Hematopoietic multipotent progenitor cell treated with erythropoietin and hydrocortisone succinate and interleukin-3 and kit ligand, for 6 days (in vitro differentiated cells): Measurements from ENCODE around the gene CBLN4.

Source experiments
- DNase-seq: peaks from one replicate; pipeline ENCODE4 v3.0.0-alpha.2; 2015

The CBLN4 gene

DNA sequence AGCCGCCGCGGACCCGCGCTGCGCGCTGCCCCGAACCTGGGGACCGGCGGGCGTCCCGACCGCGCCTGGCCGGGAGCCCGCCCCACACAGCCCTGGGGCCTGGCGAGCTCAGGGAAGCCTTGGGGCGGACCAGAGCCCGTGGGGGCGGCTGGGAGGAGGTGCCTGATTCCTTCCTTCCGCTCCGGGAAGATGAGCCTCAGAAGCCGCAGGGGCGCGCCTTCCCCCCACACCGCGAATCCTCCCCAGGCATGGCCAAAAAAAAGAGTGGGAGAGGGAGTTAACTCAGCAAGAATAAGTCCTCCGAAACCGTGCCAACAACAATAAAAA, at the start of gene CBLN4:
Gene CBLN4 (minus strand): TSS at position 131 of the 327 bp plus-strand sequence. CDS start 1,348 bp downstream, outside the sequence.
- no peak for DNase-seq

DNA sequence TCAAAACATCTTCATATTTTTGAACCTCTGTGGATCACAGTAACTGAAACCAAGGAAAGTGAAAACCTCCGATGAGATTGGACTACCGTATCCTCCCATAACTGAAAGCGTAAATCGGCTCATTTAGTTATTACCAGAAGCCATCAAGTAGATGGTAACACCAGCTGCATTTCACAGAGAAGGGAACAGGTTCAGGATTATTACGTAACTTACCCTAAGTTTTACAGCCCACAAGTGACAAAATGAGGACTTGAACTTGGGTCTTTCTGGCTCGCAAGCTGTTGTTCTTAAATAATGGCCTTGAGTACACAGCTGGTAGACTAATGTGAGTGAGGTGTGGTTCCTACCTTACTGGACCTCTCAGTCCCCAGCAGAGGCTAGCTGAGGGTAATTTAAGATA, 37.9 kb upstream of the CBLN4 start:
- no peak for DNase-seq

DNA sequence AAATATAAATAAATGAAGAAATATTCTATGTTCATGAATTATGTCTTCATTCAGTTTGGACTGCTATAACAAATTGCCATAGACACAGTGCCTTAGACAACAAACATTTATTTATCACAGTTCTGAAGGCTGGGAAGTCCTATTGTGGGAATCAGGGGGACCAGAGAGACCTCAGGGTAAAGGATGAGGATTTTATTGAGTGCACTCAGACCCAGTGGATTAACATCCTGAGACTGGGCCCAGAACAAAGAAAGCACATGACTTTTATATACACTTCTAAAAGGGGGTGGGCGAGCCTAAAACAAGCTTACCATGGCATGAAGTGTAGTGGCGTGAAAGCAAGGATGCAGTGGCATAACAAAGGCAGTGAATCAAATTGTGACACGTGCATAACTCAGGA, 26.9 kb upstream of the CBLN4 start:
- no peak for DNase-seq

DNA sequence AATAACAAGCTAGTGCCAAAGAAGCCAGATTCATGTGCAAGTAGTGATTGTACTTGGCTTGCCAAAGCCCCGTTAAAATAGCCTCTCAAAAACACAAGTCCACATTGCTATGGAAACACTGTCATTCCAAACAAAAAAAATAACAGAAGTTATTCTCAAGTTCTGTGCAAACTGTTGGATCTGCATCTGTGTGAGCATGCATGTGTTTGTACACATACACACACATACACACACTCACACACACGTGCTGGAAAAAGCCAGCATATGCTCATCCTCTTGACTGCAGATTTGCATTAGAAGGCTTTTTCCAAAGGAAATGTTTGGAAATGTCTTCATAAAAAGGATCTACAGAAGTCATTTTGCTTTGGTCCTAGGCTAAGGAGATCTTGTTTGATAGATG, 13.4 kb upstream of the CBLN4 start:
- DNase-seq: no peak

DNA sequence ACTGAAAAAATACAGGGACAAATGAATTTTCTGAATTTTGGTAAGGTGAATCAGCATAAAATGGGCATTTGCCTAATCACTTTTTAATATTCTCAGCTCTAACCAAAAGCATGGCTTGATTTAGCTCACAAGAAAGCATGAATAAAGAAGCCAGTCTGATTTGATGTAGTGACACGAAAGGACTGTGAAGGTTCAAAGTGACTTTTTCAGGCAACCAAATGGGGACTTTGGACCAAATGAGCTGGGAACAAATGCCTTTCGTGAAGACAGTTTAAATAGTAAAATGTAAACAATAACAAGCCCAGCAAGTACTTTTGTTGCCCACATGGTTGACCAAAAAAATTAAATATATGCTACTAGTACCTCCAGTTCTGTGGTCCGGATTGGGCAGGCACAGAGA, 12.9 kb upstream of the CBLN4 start:
- no peak for DNase-seq

DNA sequence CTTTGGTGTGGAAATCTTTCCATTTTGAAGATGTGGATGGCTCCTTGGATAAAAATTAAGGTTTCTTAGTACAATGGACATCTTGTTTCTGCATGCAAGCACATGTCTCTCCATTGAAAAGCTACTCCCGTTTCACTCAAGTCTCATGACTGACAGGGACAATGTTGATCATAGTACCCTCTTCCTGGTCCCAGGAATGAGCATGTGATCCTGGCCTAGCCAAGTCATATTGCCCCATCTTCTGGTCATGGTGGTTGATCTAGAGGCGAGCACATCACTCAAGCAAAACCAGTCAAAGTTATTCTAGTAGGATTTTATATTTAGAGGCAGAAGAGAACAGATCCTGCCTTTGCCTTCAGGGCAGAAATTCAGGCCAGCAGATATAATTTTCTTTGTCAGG, 12.2 kb upstream of the CBLN4 start:
- no peak for DNase-seq

DNA sequence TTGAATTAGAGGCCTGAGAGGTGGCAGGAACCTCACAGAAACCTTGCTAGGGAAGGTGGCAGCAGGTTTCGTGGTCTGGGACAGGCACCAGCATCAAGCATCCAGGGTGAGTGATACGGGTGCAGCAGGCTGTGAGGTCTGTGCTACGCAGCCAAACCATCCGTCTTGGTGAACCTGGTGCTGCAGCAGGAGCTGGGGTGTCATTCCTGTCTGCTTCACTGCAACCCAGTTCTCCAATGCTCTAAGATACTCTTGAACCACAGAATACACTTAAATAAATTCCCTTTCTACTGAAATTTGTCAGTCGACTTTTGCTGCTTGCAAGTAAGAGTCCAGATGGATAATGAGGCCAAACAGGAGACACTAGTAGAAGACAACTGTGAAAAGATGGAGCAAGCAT, 9.7 kb upstream of the CBLN4 start:
- no peak for DNase-seq

DNA sequence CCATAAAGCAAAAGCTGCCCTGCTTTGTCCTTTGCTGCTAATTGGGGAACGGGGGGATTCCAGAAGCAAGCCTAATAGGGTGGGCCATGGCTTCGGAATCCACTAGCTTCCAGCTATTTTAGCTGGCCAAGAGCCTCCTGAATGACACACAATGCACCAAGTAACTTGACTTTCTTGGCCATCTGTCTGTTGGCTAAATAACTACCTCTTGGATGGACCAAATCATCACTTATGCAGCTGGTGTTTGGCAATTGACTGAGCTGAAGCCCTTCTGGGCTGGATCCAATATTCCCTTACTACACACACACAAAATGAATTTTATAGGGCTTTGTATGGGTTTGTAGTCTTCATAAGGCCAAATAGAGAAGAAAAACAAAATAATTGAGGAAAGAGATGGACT, 8.8 kb upstream of the CBLN4 start:
- DNase-seq: no peak

DNA sequence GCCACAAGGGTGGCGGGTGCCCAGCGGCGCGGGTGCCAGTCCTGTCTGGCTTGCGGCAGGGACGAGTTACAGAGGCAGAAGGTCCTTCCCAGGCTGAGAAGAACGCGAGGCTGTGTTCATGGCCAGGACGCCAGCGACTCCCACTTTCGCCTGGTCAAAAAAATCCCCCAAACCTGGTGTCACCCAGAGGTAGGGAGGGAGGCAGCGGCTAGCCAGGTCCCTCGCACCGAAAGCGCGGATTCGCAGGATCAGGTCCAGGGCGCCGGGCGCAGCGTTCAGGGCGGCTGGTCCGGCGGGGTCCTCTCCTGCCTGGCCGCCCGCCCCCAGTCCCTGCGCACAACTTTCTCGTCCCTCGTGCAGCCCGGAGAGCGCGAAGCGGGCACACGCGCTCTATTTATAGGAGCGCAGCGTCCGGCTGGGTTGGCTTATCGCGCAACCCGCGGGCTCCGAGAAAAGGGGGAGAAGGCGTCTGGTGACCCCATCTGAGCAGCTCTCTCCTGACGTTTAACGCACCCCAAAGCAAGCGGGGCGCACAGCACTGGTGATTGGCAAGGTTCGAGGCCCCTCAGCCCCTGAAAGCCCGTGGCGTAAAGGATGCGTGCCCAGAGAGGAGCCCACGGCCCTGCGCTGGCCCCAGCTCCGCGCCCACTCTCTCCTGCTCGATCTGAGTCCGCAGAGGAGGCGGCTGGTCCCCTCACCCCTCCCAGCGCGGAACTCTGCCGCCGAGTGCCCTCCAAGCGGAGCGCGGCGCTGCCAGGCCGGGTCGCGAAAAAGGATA, 519 bp downstream of the CBLN4 start:
- DNase-seq: no peak

DNA sequence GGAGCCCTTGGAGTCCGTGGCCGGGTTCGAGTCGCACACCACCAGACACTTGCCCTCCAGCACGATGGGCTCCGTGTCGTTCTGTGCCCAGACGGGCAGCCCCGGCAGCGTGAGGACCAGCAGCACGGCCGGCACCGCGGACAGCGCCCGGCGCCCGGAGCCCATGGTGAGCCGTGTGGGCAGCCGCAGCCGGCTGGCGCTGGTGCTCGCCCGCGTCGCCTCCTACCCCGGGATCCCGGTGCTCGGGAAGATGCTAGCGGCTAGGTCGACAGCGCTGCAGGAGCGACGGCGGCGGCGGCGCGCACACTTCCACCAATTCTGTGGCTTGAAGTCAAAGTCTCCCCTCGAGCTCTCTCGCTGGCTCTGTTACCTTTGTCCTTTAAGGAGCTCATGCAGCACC, 1.3 kb downstream of the CBLN4 start:
- no peak for DNase-seq

DNA sequence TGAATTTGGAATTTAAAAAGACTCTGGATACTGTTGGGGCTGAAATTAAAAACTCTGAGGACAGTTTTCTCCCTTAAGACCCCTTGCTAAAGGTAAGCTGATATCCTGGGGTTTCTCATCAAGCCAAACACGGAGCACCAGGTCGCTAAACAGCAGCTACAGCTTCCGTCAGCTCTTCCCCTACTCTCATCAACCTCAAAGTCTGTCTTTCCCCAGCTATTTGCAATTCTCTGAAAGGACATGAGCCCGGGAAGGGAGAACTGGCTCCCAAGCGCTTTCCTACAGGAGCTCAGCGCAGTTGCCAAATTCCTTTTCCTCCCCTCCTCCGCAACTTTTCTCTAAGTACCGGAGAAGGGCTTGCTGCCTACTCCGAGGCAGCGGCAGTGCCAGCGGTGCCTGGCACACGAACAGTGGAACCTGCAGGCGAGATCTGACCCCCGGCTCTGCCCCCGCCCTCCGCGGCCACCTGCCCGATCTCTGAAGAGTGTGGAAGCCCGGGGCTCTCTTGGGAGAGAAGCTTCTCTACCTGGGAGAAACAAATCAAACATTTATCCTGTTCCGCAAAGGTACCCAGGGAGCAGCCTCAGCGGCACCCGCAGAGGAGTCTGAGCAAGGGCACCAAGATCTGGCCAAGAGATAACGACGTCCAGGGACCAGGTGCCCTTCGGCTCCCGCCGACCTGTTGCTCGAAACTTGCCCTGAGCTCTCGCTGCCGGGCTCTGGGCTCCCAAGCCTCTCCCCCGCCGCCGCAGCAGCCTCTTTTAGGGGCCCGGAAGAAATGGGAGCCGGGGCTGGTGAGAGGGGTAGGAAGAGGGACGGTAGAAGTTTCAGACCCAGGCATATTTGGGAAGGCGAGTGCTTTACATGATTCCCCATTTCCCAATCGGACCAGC, 2.2 kb downstream of the CBLN4 start:
- no peak for DNase-seq

DNA sequence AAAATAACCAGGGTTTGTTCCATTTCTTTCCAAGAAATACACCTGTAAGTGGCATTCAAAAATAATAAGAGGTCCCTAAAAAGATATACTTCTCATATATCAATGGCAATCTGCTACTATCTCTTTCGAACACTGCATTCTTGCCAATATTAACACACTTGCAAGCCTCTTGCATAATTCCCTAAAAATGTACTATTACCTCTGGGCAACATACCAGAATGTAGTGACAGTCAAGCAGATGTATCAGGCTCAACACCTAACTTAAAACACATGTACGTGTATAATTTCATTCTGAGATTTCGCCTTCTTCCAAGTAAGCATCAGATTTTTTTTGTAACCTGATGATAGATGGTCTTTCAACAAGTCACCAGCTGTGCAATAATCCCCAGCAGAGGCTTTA, 3.4 kb downstream of the CBLN4 start:
- no peak for DNase-seq

DNA sequence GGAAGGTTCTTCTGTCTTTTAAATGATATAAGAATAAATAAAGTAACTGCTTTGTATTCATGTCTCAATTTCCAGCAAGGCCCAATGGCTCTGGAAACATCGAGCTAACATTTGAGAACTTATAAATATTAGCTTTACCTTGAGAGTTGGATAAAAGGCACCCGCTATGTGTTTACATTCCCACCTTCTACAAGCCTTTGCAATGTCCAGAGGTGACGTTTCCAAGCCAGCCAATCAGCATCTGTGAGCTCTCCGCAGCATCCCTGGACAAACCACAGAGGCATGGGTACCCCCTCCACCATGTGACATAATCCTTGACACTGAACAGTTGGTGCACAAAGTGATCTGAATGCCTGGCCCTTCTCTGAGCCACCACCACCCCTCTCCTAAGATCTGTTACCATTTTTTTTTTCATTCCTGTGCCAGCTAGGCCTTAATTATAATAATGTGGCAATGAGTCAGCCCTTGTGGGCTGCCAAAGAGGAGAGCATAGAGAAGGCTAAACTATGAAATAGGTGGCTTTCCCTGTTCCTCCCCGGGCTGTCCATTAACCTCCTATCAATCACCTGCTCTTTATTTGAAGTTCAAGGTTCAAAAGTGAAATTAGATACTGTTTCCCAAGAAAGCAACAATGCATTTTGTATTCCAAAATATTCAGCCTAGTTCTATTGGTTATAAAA, 4.1 kb downstream of the CBLN4 start:
- no peak for DNase-seq

DNA sequence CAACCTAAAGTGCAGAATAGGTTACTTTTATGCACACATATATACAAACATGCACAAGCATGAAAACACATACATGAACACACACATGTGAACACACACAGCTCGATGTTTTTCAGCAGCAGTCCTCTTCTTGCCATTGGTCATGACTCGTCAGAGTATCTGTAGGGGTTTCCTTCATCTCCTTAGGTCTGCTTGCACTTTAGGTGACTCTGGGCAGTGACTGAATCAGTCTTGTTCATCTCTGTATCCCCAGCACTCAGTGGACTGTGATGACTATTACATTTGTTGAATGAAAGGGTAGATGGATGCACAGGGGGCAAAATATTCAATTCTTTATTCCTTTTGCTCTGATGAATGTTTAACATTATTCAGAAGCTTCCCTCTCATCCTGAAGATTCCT, 26.8 kb downstream of the CBLN4 start:
- no peak for DNase-seq

DNA sequence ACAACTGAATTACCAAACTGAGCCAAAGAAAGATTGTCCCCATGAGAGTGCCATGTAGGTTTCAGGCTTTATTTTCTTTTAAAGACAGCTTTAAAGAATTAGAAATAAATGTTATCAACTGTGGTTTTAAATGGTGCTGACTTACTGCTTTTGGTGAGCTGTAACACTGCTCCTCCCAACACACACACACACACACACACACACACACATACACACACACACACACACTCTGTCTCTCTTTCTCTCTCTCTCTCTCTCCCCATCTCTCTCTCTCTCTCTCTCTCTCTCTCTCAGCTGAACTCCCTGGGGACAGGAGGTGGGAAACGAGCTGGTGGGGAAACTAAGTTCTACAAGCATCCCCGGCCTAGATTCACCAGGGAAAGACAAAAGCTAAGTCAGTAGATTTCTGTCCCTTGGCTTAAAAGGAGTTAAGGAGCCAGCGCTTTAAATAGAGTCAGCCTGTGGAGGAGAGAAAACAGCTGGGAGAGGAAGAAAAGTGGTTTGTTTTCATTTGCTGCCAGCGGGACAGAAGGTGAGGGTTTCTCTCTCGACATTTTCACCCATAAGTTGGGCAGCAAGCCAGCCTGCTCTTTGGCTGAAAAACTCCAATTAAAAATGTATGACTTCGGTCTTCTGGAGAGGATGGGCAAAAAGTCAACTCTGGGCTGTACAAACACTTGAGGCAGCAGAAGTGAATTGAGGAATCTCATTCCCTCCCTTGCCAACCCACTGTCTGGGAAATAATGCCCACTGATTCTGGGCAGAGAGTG, 27.4 kb downstream of the CBLN4 start:
- DNase-seq: no peak

DNA sequence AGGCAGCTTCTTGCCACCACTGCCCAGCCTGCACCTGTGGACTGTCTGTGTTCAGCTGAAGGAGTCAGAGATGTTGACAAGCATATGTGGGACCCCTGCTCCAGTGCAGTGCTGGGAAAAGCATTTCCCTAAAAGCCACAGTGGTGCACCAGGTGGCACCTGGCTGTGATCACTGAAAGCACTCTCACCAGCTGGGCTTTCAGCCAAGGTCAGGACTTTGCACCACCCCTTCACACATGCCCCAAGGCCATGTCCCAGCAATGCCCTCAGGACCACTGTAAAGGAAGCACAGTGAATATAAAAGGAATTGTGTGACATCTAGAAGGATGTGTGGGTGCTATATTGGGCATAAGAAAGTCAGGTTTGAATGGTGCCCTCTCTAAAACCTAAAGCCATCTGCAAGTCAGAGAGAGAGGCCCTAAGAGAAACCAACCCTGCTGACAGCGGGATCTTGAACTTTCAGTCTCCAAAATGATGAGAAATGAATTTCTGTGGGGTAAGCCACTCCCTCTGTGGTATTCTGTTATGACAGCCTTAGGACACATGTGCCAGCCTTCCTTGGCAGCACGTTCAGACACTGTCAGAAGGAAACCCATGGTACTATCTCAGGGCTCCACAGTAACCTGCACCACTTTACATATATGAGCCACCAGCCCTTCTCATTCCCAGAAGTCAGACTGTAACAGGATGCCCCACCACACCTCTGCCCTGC, 30.7 kb downstream of the CBLN4 start:
- DNase-seq: no peak

DNA sequence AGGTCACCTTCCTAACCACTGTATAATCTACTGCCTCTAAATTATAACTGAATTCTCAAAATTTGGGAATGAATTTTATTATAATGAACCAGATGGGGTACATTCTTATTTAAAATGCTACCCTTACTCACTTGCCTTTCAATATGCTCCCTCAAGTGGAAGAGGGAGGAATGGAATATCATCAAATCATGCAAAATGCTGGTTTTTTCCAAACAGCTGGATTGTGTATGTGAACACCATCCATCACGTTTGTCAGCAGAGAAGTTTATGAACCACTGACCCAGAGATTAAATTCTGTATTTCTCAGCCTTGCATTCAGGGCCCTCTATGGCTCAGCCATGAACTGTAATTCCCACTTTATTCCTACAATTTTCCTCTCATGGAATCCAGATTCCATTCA, 40.5 kb downstream of the CBLN4 start:
- DNase-seq: no peak

DNA sequence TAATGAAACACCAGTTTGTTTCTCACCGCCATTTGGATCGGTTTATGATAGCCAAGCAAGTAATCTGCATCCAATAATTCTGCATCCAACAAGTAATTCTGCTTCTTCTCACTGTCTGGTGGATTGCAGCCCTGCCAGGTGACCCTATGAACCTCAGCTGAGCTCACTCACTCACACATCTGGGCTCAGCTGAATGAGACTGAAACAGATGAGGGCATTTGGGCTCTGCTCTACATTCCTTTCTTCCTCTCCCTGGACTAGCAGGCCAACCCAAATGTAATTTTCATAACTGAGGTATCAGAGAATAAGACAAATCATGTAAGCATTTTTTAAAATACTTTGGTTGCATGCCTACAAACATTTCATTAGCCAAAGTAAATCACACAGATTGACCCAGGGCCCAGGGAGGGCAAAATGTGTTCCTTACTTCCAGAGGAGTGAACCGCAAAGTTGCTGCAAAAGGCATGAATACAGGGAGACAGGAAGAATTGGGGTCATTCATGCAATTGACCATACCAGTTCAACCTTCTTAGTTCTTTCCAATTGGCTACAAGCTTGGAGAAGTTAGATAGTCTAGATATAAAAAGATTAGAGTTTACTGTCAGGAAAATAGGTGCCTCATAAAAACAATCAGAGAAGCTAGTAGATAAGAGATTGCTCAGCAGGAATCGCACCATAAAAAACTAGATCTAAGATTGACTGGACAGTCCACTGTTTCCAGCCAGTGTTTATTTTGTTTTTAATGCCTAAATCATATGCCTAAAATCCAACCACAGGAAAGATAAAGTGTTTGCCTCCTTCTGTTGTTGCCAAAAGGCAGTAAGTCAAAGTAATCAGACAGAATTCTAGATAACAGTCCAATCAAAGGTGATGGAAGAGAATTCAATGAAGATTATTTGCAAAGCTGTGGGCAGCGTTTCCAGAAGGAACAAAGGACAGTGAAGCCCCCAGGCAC, 43.7 kb downstream of the CBLN4 start:
- DNase-seq: no peak

DNA sequence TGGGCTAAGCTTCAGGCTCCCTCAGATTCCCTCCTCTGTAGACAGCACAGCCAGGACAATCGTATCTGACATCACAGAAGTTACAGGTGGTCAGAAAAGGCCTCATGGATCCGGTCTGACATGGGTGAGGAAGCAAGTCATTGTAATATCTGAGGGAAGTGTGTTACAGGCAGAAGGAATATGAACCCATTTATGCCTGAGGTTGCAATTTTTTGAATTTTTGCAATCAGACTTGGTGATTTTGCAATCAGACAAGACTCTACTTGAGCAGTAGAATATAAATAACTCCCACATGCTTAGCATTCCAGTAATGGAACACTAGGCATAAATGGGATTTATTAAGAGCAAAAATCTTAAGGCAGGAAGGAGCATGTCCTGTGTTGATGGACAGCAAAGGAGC, 52.1 kb downstream of the CBLN4 start:
- DNase-seq: no peak

DNA sequence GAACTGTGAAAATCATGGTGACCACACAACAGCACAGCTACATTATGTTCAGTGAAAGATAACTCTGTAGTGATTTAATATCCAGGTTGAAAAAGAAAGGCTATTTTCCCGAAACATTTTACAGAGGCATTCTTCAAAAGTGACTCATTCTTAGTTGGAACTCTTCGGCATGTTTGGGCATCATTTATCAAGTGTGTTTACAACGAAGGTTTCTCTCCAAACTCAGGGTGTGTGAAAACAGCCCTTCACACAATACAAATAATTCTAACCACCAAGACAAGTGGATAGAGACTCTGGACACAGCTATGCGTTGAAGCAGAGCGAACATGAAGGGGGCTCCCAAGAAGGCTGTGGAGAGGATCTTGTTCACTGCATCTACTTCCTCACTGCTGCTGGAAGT, 57.6 kb downstream of the CBLN4 start:
- DNase-seq: no peak
